WTC11 (cell line): ENCODE measurements around the gene LYRM4. TPM values are rescaled to one million over a fixed set of nuclear protein-coding genes. Genes with fewer than 3 reads are reported as not detected.

Experiments
- ATAC-seq: fragments of 200-7000 bp; cut with Tn5 transposase; 2 replicates; pipeline ENCODE4 v1.10.0; 2021; ENCODE audit warnings: mild to moderate bottlenecking, moderate library complexity
- CTCF ChIA-PET: fragments of 300-600 bp; sonication (Branson Sonifier 250); formaldehyde crosslinking; loops from one replicate; lab custom pipeline; 2021; ENCODE audit warnings: antibody characterized with exemption; lab: Charles Lee
- POLR2A ChIA-PET: fragments of 350-600 bp; sonication (Branson Sonifier 250); formaldehyde crosslinking; loops from one replicate; lab custom pipeline; 2021; ENCODE audit warnings: antibody characterized with exemption; lab: Charles Lee
- DNase-seq: peaks from one replicate; pipeline ENCODE4 v3.0.0; 2021; ENCODE audit warnings: low spot score
- H3K27ac Mint-ChIP-seq: 2 replicates; pipeline ENCODE4 v1.8.0; 2021; ENCODE audit warnings: mixed read lengths
- H3K27me3 Mint-ChIP-seq: 2 replicates; pipeline ENCODE4 v1.8.0; 2021; ENCODE audit warnings: low read depth, mild to moderate bottlenecking, moderate library complexity, mixed read lengths
- H3K36me3 Mint-ChIP-seq: 2 replicates; pipeline ENCODE4 v1.8.0; 2021; ENCODE audit warnings: mixed read lengths
- H3K4me1 Mint-ChIP-seq: 2 replicates; pipeline ENCODE4 v1.8.0; 2022; ENCODE audit warnings: mixed read lengths
- H3K4me3 Mint-ChIP-seq: 2 replicates; pipeline ENCODE4 v1.8.0; 2021; ENCODE audit warnings: mild to moderate bottlenecking, moderate library complexity, mixed read lengths
- H3K9me3 Mint-ChIP-seq: 2 replicates; pipeline ENCODE4 v1.8.0; 2021; ENCODE audit warnings: mixed read lengths
- ATF6 ChIP-seq: sonication (generic); formaldehyde crosslinking; IDR thresholded peaks from 2 replicates; pipeline ENCODE4 v1.8.1; 2023; ENCODE audit warnings: mild to moderate bottlenecking, missing genetic modification reagents
- CREM ChIP-seq: sonication (generic); formaldehyde crosslinking; IDR thresholded peaks from 2 replicates; pipeline ENCODE4 v1.8.1; 2022; ENCODE audit warnings: mild to moderate bottlenecking, missing genetic modification reagents, moderate library complexity
- ELF4 ChIP-seq: sonication (generic); formaldehyde crosslinking; IDR thresholded peaks from 2 replicates; pipeline ENCODE4 v1.8.1; 2022; ENCODE audit warnings: low read depth, mild to moderate bottlenecking, moderate library complexity, missing genetic modification reagents
- ERG ChIP-seq: fragments of 250-450 bp; sonication (Bioruptor Pico); IDR thresholded peaks from 2 replicates; pipeline ENCODE4 v1.8.0; 2021; ENCODE audit warnings: mild to moderate bottlenecking
- ESRRA ChIP-seq: sonication (generic); formaldehyde crosslinking; IDR thresholded peaks from 2 replicates; pipeline ENCODE4 v1.8.1; 2022; ENCODE audit warnings: mild to moderate bottlenecking, missing genetic modification reagents, borderline replicate concordance
- ETV6 ChIP-seq: sonication (generic); formaldehyde crosslinking; IDR thresholded peaks from 2 replicates; pipeline ENCODE4 v1.8.1; 2022; ENCODE audit warnings: mild to moderate bottlenecking, missing genetic modification reagents
- JUN ChIP-seq: sonication (generic); formaldehyde crosslinking; IDR thresholded peaks from 2 replicates; pipeline ENCODE4 v1.8.0; 2023; ENCODE audit warnings: mild to moderate bottlenecking, missing genetic modification reagents
- KAT7 ChIP-seq: sonication (generic); formaldehyde crosslinking; IDR thresholded peaks from 2 replicates; pipeline ENCODE4 v1.8.1; 2023; ENCODE audit warnings: missing genetic modification reagents, mild to moderate bottlenecking, borderline replicate concordance
- MXD4 ChIP-seq: fragments of 250-450 bp; sonication (Bioruptor Pico); IDR thresholded peaks from 2 replicates; pipeline ENCODE4 v1.8.0; 2021; ENCODE audit warnings: mild to moderate bottlenecking, moderate library complexity, borderline replicate concordance
- RELA ChIP-seq: sonication (generic); formaldehyde crosslinking; IDR thresholded peaks from 2 replicates; pipeline ENCODE4 v1.8.1; 2022; ENCODE audit warnings: missing genetic modification reagents, mild to moderate bottlenecking, borderline replicate concordance
- SP1 ChIP-seq: sonication (generic); formaldehyde crosslinking; conservative IDR thresholded peaks from 2 replicates; pipeline ENCODE4 v1.8.1; 2022; ENCODE audit warnings: missing genetic modification reagents
- ZBTB21 ChIP-seq: sonication (generic); formaldehyde crosslinking; IDR thresholded peaks from 2 replicates; pipeline ENCODE4 v1.8.1; 2023; ENCODE audit warnings: mild to moderate bottlenecking, missing genetic modification reagents, borderline replicate concordance
- ZNF263 ChIP-seq: sonication (generic); formaldehyde crosslinking; IDR thresholded peaks from 2 replicates; pipeline ENCODE4 v1.8.1; 2022; ENCODE audit warnings: low read depth, mild to moderate bottlenecking, moderate library complexity, missing genetic modification reagents
- ZNF317 ChIP-seq: sonication (generic); formaldehyde crosslinking; IDR thresholded peaks from 2 replicates; pipeline ENCODE4 v1.8.1; 2023; ENCODE audit warnings: low read depth, mild to moderate bottlenecking, moderate library complexity, missing genetic modification reagents, borderline replicate concordance
- total RNA-seq: library from RNA; stranded (reverse); gene quantifications from 3 replicates; pipeline ENCODE4 v1.2.3, GENCODE V29; 2021
- TF ChIP-seq, protein P1 (sequence below): sonication (generic); formaldehyde crosslinking; IDR thresholded peaks from 2 replicates; pipeline ENCODE4 v1.8.1; 2022; ENCODE audit warnings: low read depth, missing genetic modification reagents, borderline replicate concordance
- TF ChIP-seq, protein P2 (sequence below): fragments of 250-450 bp; sonication (Bioruptor Pico); IDR thresholded peaks from 2 replicates; pipeline ENCODE4 v1.9.0; 2021; ENCODE audit warnings: moderate library complexity, mild to moderate bottlenecking, inconsistent platforms, borderline replicate concordance
- TF ChIP-seq, protein P3 (sequence below): sonication (generic); formaldehyde crosslinking; IDR thresholded peaks from 2 replicates; pipeline ENCODE4 v1.8.1; 2022; ENCODE audit warnings: low read depth, mild to moderate bottlenecking, moderate library complexity, missing genetic modification reagents, borderline replicate concordance
- TF ChIP-seq, protein P4 (sequence below): sonication (generic); formaldehyde crosslinking; IDR thresholded peaks from 2 replicates; pipeline ENCODE4 v1.8.0; 2023; ENCODE audit warnings: missing genetic modification reagents, mild to moderate bottlenecking, borderline replicate concordance

LYRM4 gene
- total RNA-seq, 1 experiment from 2014 or later = 49.7 TPM

- Mint-ChIP-seq H3K4me3 (no peak overlapping the region), H3K27me3 (no peaks in the 10 kb centered on the region; the same call in 1 of the 2 replicates), H3K36me3 (no peaks in the 10 kb centered on the region), H3K4me1 (peaks cover 9% of the 10 kb centered on the region), H3K27ac (no peak overlapping the region), H3K9me3 (no peaks in the 10 kb centered on the region)
- ChIA-PET CTCF (interaction anchor here (0.9 to 2.5 kb wide), 3 partner anchors 12 to 78 kb away, joined by 3 to 12 read pairs (median 10); no protein-coding TSS in a partner anchor), POLR2A (no interaction called here)
- ATAC-seq (no peak), DNase-seq (no peak)
- TF ChIP-seq ZNF317 (CRISPR knock-in tag) (no peak), MXD4 (no peak), RELA (no peak), ZBTB21 (CRISPR knock-in tag) (no peak), SP1 (CRISPR knock-in tag) (no peak), KAT7 (no peak), ZNF263 (CRISPR knock-in tag) (no peak), ERG (CRISPR knock-in tag) (no peak), CREM (CRISPR knock-in tag) (no peak), ATF6 (CRISPR knock-in tag) (no peak), ESRRA (CRISPR knock-in tag) (no peak), ETV6 (no peak), ELF4 (CRISPR knock-in tag) (no peak), JUN (CRISPR knock-in tag) (no peak)
- TF ChIP-seq, protein P1, sequence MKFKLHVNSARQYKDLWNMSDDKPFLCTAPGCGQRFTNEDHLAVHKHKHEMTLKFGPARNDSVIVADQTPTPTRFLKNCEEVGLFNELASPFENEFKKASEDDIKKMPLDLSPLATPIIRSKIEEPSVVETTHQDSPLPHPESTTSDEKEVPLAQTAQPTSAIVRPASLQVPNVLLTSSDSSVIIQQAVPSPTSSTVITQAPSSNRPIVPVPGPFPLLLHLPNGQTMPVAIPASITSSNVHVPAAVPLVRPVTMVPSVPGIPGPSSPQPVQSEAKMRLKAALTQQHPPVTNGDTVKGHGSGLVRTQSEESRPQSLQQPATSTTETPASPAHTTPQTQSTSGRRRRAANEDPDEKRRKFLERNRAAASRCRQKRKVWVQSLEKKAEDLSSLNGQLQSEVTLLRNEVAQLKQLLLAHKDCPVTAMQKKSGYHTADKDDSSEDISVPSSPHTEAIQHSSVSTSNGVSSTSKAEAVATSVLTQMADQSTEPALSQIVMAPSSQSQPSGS = no peak
- TF ChIP-seq, protein P2, sequence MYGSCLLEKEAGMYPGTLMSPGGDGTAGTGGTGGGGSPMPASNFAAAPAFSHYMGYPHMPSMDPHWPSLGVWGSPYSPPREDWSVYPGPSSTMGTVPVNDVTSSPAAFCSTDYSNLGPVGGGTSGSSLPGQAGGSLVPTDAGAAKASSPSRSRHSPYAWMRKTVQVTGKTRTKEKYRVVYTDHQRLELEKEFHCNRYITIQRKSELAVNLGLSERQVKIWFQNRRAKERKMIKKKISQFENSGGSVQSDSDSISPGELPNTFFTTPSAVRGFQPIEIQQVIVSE (CRISPR knock-in tag) = no peak
- TF ChIP-seq, protein P3, sequence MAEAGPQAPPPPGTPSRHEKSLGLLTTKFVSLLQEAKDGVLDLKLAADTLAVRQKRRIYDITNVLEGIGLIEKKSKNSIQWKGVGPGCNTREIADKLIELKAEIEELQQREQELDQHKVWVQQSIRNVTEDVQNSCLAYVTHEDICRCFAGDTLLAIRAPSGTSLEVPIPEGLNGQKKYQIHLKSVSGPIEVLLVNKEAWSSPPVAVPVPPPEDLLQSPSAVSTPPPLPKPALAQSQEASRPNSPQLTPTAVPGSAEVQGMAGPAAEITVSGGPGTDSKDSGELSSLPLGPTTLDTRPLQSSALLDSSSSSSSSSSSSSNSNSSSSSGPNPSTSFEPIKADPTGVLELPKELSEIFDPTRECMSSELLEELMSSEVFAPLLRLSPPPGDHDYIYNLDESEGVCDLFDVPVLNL (CRISPR knock-in tag) = no peak
- TF ChIP-seq, protein P4, sequence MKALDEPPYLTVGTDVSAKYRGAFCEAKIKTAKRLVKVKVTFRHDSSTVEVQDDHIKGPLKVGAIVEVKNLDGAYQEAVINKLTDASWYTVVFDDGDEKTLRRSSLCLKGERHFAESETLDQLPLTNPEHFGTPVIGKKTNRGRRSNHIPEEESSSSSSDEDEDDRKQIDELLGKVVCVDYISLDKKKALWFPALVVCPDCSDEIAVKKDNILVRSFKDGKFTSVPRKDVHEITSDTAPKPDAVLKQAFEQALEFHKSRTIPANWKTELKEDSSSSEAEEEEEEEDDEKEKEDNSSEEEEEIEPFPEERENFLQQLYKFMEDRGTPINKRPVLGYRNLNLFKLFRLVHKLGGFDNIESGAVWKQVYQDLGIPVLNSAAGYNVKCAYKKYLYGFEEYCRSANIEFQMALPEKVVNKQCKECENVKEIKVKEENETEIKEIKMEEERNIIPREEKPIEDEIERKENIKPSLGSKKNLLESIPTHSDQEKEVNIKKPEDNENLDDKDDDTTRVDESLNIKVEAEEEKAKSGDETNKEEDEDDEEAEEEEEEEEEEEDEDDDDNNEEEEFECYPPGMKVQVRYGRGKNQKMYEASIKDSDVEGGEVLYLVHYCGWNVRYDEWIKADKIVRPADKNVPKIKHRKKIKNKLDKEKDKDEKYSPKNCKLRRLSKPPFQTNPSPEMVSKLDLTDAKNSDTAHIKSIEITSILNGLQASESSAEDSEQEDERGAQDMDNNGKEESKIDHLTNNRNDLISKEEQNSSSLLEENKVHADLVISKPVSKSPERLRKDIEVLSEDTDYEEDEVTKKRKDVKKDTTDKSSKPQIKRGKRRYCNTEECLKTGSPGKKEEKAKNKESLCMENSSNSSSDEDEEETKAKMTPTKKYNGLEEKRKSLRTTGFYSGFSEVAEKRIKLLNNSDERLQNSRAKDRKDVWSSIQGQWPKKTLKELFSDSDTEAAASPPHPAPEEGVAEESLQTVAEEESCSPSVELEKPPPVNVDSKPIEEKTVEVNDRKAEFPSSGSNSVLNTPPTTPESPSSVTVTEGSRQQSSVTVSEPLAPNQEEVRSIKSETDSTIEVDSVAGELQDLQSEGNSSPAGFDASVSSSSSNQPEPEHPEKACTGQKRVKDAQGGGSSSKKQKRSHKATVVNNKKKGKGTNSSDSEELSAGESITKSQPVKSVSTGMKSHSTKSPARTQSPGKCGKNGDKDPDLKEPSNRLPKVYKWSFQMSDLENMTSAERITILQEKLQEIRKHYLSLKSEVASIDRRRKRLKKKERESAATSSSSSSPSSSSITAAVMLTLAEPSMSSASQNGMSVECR (CRISPR knock-in tag) = no peak
Observed at GRCh38 chr6:5155906-5156305, 104.8 kb downstream of the LYRM4 start.
